ES-I3 (cell line): ENCODE measurements around the gene ZFC3H1.
"Not testable (repeated sequence)": the region's sequence is repeated elsewhere in the genome, so short reads cannot be mapped to it uniquely, and the experiment has no call there.

Experiments used
- H3K36me3 ChIP-seq: 2 replicates; pipeline ENCODE4 v1.6.1; 2013; ENCODE audit warnings: mild to moderate bottlenecking, low read length, control low read depth, moderate library complexity; ENCODE audit not compliant: insufficient read depth
- H3K4me1 ChIP-seq: 2 replicates; pipeline ENCODE4 v1.6.1; 2013; ENCODE audit warnings: mild to moderate bottlenecking, control low read depth, low read length; ENCODE audit not compliant: insufficient read depth
- H3K9ac ChIP-seq: 2 replicates; pipeline ENCODE4 v1.6.1; 2013; ENCODE audit warnings: low read depth, mild to moderate bottlenecking, low read length, moderate library complexity
- H3K9me3 ChIP-seq: 2 replicates; pipeline ENCODE4 v1.6.1; 2013; ENCODE audit warnings: mild to moderate bottlenecking, low read length, moderate library complexity; ENCODE audit not compliant: control insufficient read depth, insufficient read depth

The ZFC3H1 gene

DNA sequence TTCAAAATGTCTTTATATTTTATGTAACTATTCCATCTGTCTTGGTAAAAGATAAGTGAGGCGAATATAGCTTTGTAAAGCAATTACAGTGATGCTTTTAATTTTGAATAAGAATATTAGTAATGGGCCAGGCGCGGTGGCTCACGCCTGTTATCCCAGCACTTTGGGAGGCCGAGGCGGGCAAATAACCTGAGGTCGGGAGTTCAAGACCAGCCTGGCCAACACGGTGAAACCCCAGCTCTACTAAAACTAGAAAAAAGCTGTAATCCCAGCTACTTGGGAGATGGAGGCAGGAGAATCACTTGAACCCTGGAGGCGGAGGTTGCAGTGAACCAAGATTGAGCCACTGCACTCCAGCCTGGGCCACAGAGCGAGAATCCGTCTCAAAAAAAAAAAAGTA, 23.5 kb upstream of the ZFC3H1 start:
- H3K4me1 ChIP-seq, H3K9me3 ChIP-seq, H3K36me3 ChIP-seq: not testable (repeated sequence)
- peak overlapping the region; percentile 82; the same call in 1 of the 2 replicates for H3K9ac ChIP-seq

DNA sequence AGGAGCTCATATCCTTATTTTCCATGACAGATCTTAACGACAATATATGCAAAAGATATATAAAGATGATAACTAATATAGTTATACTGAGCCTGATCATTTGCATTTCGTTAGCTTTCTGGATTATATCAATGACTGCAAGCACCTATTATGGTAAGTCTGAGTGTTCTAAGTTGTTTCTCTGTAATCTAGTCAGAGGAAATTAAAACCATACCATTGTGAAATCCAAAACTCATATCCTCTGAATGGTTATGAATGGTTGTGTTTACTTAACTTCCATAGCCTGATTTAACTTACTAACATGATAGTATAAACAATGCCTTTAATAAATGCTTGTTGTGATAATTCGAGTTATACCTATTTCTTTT, 23.0 kb upstream of the ZFC3H1 start:
- Histone ChIP-seq H3K4me1 (peaks cover 6% of the 10 kb centered on the region; the same call in 1 of the 2 replicates), H3K9ac (peak overlapping the region; percentile 82), H3K36me3 (no peaks in the 10 kb centered on the region), H3K9me3 (no peaks in the 10 kb centered on the region)

- Histone ChIP-seq H3K9me3 (no peaks in the 10 kb centered on the region), H3K4me1 (peaks cover 6% of the 10 kb centered on the region; the same call in 1 of the 2 replicates), H3K9ac (peak within 1 kb of the TSS; percentile 82), H3K36me3 (no peaks in the 10 kb centered on the region)
Measured at GRCh38 chr12:71685914-71686657, 22.4 kb upstream of the ZFC3H1 start, which contains the start of gene TMEM19. Gene TMEM19, plus strand, starts transcription at chr12:71686082. Its CDS starts 599 bp downstream, at chr12:71686681.

DNA sequence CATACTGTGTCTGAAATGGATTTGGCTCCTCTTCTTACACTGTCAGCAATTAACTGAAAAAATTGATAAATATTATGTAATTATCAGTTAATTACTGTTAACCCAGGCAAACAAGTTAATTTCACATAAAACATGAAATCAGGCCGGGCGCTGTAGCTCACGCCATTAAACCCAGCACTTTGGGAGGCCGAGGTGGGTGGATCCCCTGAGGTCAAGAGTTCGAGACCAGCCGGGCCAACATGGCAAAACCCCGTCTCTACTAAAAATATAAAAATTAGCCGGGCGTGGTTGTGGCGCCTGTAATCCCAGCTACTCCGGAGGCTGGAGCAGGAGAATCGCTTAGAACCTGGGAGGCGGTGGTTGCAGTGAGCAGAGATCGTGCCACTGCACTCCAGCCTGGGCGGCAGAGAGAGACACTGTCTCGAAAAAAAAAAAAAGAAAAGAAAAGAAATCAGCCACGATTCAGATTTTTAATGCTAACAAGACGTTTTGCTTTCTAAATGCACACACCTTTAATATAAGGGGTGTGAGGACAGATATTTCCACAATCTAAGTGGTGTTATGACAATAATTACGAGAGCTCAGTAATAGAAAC, 21.8 kb upstream of the ZFC3H1 start:
- H3K9ac ChIP-seq = peak overlapping the region; percentile 82
- no peaks in the 10 kb centered on the region for H3K36me3 ChIP-seq
- H3K4me1 ChIP-seq = peaks cover 6% of the 10 kb centered on the region; the same call in 1 of the 2 replicates
- H3K9me3 ChIP-seq = no peaks in the 10 kb centered on the region

DNA sequence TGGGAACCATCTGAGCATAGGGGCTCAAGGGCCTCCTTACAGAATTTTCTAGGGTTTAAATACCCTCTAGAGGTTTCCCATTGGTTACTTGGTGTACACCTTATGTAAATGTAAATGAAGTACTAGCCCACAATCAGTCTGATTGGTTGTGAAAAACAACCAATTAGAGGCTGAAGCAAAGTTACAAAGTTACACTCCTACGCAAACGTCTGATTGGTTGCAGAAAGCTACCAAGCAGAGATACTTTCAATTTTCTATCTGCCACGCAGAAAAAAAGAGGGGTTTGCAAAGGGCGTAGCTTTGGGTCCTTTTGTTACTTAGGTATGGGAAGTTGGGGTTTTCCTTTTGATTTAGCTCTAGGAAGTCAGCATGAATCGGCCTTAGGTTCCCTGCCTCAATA, 20.4 kb upstream of the ZFC3H1 start:
- peak overlapping the region; percentile 17; the same call in 1 of the 2 replicates for H3K9ac ChIP-seq
- no peaks in the 10 kb centered on the region for H3K36me3 ChIP-seq
- H3K9me3 ChIP-seq = no peaks in the 10 kb centered on the region
- H3K4me1 ChIP-seq = peaks cover 6% of the 10 kb centered on the region; the same call in 1 of the 2 replicates

GRCh38 chr12:71683633-71684032, 20.0 kb upstream of the ZFC3H1 start:
- Histone ChIP-seq H3K9ac (no peak overlapping the region), H3K36me3 (no peaks in the 10 kb centered on the region), H3K4me1 (peaks cover 6% of the 10 kb centered on the region; the same call in 1 of the 2 replicates), H3K9me3 (no peaks in the 10 kb centered on the region)

- no peaks in the 10 kb centered on the region for H3K9me3 ChIP-seq
- H3K9ac ChIP-seq = no peak overlapping the region
- no peaks in the 10 kb centered on the region for H3K36me3 ChIP-seq
- 0 out of 2 replicates have a peak, but pooled peaks cover 3% of the 10 kb centered on the region for H3K4me1 ChIP-seq
Measured at GRCh38 chr12:71682466-71682865, 18.8 kb upstream of the ZFC3H1 start.

DNA sequence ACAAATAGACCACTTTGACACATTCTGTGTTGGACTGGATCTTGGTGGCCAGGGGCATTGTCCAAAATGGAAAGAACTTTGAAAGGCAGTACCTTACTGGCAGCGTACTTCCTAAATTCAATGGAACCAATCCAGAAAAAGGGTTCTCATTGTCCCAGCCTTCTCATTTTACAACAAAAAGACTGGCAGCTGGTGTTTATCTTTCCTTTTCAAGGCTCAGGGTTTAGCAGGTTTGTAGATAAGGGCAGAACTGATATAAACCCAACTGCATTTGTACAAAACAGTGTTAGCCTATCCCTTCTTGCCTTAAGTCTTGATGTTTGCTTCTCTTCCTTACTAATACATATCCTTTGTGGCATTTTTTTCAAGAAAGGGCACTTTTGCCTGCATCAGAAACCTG, 8.2 kb upstream of the ZFC3H1 start:
- no peaks in the 10 kb centered on the region for H3K4me1 ChIP-seq
- H3K9ac ChIP-seq = no peak overlapping the region
- H3K36me3 ChIP-seq = no peaks in the 10 kb centered on the region
- H3K9me3 ChIP-seq = no peaks in the 10 kb centered on the region

DNA sequence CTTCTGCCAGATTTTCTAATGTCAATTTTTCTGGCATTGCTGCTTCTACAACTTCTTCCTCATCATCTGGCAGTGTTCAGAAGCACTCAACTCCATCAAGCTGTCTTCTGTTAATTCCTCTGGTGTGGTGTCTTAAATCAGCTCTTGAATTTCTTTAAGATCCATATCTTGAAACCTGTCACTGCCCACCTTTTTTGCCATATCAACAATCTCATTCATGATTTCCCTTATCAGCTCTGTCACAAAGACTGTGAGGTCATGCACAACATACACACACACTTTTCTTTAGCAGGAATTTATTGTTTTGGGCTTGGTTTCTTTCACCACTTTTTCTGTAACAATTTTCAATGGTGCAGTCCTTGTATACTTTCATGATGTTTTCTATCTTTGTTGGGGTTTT, 7.7 kb upstream of the ZFC3H1 start:
- Histone ChIP-seq H3K9me3 (no peaks in the 10 kb centered on the region), H3K4me1 (no peaks in the 10 kb centered on the region), H3K9ac (no peak overlapping the region), H3K36me3 (no peaks in the 10 kb centered on the region)

DNA sequence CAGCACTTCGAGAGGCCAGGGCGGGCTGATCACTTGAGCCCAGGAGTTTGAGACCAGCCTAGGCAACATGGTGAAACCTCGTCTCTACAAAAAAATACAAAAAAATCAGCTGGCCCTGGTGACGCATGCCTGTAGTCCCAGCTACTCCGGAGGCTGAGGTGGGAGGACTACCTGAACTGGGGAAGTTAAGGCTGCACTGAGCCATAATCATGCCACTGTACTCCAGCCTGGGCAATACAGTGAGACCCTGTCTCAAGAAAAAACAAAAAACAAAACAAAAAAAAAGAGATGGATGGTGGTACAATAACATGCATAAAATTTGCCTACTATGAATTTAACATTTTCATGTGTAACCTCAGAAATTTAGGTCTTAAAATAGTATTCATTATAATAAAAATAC, 2.6 kb upstream of the ZFC3H1 start:
- Histone ChIP-seq H3K4me1 (no peaks in the 10 kb centered on the region; the same call in 1 of the 2 replicates), H3K9me3 (no peaks in the 10 kb centered on the region), H3K9ac (no peak overlapping the region), H3K36me3 (no peaks in the 10 kb centered on the region)

DNA sequence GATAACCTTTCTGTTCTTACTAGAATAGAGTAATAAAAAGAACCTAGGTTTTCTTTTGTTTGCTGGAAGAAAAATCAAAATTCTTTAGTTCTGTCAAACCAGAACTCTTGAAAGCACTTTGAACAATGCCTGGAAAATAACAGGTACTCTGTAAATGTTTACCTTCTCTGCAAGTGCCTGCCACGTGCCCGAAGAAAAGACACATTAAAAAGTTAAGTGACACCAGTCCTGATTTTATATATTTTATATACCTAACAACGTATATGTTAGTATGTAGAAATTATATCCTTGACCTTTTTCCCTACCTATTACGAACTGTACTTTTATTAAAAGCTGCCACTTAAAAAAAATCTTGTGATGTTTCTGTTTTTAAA, 1.4 kb upstream of the ZFC3H1 start:
- no peaks in the 10 kb centered on the region for H3K36me3 ChIP-seq
- H3K9me3 ChIP-seq = no peaks in the 10 kb centered on the region
- peak overlapping the region; percentile 100 for H3K9ac ChIP-seq
- H3K4me1 ChIP-seq = no peaks in the 10 kb centered on the region; the same call in 1 of the 2 replicates

- Histone ChIP-seq H3K9ac (peak overlapping the region; percentile 100), H3K36me3 (no peaks in the 10 kb centered on the region), H3K4me1 (no peaks in the 10 kb centered on the region; the same call in 1 of the 2 replicates), H3K9me3 (no peaks in the 10 kb centered on the region)
Measured at GRCh38 chr12:71664411-71665089, 902 bp upstream of the ZFC3H1 start.

DNA sequence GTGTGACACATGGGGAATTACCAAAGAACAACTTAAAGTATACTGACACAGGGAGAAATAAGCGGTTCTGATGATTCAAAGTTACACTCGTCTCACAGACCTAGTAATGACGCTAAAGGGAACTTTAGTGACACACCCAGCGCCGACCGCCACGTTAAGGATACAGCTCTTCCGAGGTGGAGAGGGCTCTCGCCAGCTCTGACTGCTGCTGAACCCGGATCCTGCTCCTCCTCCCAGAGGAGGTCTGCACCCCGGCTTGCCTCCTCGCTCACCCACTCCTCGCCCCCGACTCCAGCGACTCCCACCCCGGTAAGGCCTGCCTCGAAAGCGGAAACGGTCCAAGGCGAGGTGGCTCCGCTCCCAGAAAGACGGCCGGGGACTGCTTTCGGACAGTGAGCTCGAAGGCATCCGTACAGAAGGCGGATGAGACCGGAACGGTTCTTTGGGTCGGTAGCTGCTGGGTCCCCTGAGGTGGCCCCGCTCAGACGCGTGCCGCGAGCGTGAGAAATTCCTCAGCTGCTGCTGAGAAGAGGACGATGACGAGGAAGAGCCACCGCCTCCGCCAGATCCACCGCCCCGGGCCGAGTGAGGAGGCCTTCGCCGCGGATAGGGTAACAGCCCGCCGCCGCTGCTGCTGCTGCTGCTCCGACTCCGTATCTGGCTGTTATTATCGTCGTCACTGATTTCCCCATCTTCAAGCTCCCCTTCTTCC, 643 bp downstream of the ZFC3H1 start:
- peak overlapping the region; percentile 100 for H3K9ac ChIP-seq
- H3K4me1 ChIP-seq = no peaks in the 10 kb centered on the region; the same call in 1 of the 2 replicates
- H3K36me3 ChIP-seq = peaks cover 4% of the 10 kb centered on the region; the same call in 1 of the 2 replicates
- H3K9me3 ChIP-seq = no peaks in the 10 kb centered on the region

DNA sequence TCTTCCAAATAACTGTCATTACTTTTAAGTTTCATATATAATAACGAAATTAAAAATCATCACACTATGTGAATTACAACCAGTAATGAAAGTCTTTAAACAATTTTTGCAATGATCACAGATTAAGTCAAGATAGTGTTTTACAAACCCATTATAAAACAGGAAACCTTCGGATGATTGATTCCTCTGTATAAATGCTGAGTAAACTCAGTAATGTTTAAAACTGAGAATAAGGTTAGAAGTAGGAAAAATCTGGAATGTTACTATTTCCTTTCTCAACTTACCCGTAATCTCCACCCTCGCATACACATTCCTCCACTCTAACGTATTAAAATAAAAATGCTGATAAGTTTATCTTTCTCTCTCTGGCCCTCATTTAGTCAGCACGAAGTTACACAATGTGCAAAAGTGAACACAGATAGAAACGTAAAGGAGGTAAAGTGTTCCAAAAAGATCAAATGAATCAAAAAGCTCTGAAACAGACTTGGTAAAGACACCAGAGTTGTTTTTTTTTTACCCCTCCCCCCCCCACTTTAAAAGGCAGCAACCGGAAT, 1.6 kb downstream of the ZFC3H1 start:
- H3K9ac ChIP-seq = peak overlapping the region; percentile 100
- no peaks in the 10 kb centered on the region for H3K9me3 ChIP-seq
- H3K36me3 ChIP-seq = peaks cover 4% of the 10 kb centered on the region; the same call in 1 of the 2 replicates
- no peaks in the 10 kb centered on the region; the same call in 1 of the 2 replicates for H3K4me1 ChIP-seq
